GM18526 (cell line): ENCODE measurements around the gene BCL2L11.

Source experiments
- POLR2A ChIP-seq: IDR thresholded peaks from 3 replicates; pipeline ENCODE4 v1.6.1; 2011; ENCODE audit not compliant: insufficient read length; ENCODE audit errors: extremely low read depth

Gene BCL2L11

DNA sequence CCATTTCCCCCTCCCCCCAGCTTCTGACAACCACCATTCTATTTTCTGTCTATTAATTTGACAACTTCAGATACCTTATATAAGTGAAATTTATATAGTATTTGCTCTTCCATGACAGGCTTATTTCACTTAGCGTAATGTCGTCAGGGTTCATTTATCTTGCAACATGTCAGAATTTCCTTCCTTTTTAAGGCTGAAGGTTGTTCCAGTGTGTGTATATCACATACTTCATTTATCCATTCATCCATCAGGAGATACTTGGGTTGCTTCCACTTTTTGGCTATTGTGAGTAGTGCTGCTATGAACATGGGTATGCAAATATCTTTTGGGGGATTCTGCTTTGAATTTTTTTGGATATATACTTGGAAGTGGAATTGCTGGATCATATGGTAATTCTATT, 7.4 kb downstream of the BCL2L11 start:
- no peak for TF ChIP-seq POLR2A

- TF ChIP-seq POLR2A = no peak
Observed at GRCh38 chr2:111133603-111134002, 12.9 kb downstream of the BCL2L11 start.

DNA sequence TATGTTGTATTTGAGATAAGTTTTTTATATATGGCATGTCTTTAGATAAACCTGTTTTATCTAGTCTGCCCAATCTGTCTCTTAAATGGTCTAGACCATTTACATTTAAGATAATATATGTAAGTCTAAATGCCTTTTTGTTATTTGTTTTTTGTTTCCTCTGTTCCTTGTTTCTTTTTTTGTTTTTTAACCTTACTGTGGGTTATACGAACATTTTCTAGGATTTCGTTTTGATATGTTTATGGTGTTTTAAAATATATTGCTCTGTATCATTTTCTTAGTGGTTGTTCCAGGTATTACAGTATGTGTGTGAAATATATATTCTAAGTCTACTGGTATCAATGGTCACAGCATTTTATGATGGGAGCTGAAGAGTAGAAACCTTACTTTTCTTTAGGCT, 13.3 kb downstream of the BCL2L11 start:
- no peak for TF ChIP-seq POLR2A

DNA sequence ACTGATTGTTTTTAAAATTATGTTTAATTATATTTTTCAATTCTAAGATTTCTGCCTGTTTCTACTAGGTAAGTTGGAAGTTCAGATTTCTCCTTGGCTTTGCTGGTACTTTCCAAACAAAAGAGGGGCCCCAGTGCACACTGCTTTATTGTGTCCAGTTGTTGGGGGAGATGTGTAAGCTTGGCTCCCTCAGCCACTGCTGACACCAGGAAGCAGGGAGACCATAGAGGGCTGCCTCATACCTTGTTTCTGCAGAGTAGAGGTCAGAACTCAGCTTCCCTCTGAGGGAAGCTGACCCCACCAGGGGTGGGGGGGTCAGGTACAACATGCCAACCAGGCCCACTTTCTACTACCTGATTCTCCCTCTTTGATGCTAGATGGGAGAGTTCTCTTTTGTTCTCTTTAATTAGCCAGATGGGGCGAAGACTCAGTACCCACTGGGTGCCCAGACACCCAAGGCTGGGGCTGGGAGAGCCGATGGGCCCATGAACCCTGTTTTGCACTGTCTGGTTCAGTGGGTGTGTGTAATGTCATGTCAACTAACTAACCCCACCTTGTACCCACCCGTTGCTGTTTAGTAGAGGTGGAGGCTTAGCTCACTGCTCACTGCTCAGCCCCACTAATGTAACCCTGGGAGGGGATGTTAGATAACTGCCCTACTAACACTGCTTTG, 14.7 kb downstream of the BCL2L11 start:
- no peak for TF ChIP-seq POLR2A

GRCh38 chr2:111135910-111136297, 15.2 kb downstream of the BCL2L11 start:
- no peak for TF ChIP-seq POLR2A

DNA sequence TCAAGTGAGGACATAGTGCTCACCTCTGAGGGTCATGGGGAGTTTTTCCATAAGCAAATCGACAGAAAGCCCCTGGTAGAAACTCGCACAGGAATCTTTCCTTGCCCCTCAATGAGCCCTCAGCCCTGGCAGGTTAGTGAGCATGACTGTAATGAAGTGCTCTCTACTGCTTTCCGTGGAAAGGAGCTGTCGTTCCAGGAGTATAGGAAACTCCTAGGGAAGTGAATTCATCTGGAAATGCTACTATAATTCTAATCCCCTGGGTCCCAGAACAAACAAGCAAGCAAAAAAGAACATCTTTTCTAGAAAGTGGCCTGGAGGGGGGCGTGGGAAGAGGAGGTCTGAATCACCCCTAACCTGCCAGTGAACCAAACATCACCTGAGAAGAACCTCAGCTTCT, 18.1 kb downstream of the BCL2L11 start:
- TF ChIP-seq POLR2A = no peak

GRCh38 chr2:111139637-111140317, 19.1 kb downstream of the BCL2L11 start:
- no peak for TF ChIP-seq POLR2A

DNA sequence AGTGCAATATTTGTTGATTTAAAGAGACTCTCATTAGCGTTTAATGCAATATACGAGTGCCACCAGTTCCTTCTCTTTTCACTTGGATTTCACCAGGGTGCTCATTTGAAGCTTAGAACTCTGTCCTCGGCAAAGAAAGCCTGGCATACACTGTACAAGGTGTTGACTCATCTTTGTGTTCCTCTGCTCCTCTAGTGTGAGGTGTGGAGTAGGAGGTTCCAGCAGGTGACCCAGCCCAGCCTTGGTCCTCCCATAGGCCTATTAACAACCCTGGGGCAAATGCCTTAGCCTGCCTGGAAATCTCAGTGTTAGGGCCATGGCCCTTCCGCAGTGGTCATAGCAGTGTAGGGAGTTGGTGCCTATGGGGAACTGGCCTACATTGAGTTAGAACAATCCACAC, 20.1 kb downstream of the BCL2L11 start:
- TF ChIP-seq POLR2A = no peak

DNA sequence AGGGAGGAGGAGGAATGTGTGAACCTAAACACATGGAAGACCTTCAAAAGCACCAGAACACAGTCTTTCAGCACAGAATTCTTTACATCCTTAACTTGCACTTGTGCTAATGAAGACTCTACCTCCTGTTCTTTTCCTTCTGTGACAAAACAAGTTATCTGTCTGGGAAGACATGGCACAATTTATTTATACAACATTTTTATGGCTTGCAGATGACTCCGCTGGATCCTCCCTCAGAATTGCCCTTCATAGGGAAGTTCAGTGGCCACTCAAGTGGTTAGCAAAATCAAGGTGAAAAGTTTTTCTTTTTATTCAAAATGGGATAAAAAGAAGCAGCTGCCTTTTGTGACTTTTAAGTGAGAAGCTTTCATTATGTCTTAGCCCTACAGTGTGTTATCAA, 21.4 kb downstream of the BCL2L11 start:
- no peak for TF ChIP-seq POLR2A

DNA sequence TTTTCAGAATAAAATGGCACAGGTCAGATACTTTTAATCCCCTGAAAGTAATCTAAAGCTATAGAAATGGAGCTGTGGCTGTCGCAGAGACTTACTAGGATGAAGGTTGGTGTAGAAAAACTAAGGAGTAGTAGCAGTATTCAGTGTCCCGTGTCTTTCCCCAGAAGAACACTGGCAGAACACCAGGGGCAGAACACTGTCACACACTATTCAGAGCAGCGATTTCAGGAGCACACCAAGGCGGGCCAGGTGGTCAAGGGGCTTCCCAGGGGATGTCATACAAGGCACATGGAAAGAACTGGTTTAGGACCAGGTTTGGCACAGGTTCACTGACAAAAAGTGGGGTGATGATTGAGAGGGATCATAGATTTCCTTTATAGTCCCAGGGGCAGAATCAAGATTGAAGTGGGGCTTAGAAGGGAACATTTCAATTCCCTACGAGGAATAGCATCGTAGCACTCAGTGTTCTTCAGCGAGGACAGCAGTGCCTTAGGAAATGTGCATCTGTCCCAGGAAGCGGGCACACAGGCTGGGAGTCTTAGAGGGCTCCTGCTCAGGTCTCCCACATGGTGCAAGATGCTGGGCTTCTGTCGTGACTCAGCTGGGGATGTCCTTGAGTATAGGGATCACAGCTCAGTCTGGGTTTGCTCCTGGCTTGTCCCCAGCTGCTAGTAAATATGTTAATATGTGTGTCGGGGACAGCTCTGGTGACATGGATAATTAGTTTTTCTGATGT, 22.6 kb downstream of the BCL2L11 start:
- TF ChIP-seq POLR2A = no peak

DNA sequence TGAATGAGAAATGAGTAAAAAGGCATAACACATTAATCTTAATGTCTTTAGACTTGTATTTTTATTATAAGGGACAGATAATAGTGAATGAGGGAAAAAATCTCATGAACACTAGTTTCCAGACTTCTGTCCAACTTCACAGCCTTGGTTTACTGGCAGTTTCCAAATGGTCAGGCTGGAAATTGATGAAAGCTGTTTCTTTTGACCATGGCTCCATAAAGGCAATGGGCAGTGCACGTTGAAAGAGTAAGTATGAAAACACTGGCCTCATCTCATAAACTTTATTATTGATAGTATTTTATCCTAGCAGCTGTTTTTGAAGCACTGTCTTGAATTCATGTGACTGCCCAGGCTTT, 23.1 kb downstream of the BCL2L11 start:
- no peak for TF ChIP-seq POLR2A

DNA sequence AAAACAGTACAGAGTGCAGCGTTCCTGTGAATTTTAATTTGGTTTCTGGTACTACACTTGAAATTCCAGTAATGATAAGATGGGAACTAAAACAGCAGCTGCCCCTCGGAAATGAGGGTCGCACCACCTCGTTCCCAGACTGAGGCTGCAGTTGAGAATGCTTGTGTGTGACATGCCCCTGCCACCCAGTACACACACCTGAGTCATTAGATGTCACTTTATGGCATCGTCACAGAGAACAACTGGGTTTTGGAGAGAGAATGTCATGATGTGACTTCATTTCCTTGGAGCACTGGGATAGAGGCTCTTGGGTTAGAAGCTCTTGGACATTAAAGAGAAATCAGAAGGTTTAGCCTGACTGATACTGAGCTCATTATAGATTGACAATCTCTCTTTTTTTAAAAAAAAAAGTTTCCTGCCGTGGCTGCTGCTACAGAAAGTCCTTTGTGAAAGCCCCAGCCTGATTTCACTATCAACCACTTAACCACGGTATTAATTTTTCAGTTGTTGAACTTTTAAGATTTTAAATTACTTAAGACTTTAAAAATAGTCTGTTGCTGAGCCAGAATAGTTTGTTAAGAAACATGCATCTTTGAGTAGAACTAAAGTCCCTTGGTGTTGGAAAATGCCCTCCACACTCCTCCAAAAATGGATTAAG, 24.5 kb downstream of the BCL2L11 start:
- no peak for TF ChIP-seq POLR2A

- no peak for TF ChIP-seq POLR2A
Observed at GRCh38 chr2:111145951-111146350, 25.2 kb downstream of the BCL2L11 start.

- TF ChIP-seq POLR2A = no peak
Observed at GRCh38 chr2:111148225-111148873, 27.6 kb downstream of the BCL2L11 start.

- no peak for TF ChIP-seq POLR2A
Observed at GRCh38 chr2:111148925-111149324, 28.2 kb downstream of the BCL2L11 start.

DNA sequence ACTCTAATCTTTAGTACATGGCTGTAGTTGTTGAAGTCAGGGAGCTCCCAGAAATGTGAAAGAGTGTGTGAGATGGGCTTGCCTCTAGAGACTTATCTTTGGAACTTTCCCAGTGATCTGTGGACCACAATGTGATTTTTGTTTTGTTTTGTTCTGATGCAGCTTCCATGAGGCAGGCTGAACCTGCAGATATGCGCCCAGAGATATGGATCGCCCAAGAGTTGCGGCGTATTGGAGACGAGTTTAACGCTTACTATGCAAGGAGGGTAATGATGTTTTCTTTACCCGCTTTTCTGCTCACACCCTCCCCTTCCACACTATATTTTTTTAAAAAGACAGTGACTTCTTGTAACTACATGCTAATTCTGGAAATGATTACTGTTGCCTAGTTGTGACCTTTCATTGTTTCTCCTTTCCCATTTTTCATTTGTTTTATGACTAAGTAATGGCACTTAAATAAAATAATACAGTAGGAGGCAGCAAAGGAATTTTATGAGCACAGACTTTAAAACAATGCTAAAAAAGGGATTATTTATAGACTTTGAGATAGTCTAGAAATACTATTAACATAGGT, 29.3 kb downstream of the BCL2L11 start:
- no peak for TF ChIP-seq POLR2A

DNA sequence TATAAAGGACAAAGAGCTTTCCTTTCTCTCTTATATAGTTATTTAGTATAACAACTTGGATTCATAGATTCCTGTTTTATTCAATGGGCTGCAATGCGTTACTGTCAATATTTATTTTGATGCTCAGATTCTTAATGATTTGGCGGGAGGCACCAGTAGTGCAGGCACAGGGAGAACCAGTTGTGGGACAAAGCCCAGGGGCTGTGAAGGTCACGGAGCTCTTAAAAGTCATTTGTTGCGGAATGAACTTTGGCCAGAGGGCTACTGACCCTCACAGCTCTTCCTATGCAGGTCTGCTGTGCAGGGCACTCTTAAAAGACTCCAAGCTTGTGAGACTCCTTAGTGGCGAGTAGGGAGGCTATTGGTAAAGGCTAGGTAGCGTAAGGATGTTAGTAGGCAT, 34.0 kb downstream of the BCL2L11 start:
- TF ChIP-seq POLR2A = no peak
